Progenitor cell of endocrine pancreas (in vitro differentiated cells): ENCODE results near the gene TIGD3. TPM values are rescaled to one million over a fixed set of nuclear protein-coding genes. Genes with fewer than 3 reads are reported as not detected.

ENCODE experiments used
- DNase-seq: peaks from one replicate; pipeline ENCODE4 v3.0.0; 2021; ENCODE audit warnings: low spot score; ENCODE audit not compliant: unreplicated experiment
- H3K27ac Mint-ChIP-seq: 2 replicates; pipeline ENCODE4 v1.8.0; 2021; ENCODE audit warnings: mild to moderate bottlenecking, moderate library complexity, mixed read lengths
- H3K27me3 Mint-ChIP-seq: 2 replicates; pipeline ENCODE4 v1.8.0; 2021; ENCODE audit warnings: mixed read lengths
- H3K36me3 Mint-ChIP-seq: 2 replicates; pipeline ENCODE4 v1.8.0; 2022; ENCODE audit warnings: mixed read lengths; ENCODE audit not compliant: insufficient read depth
- H3K4me1 Mint-ChIP-seq: 2 replicates; pipeline ENCODE4 v1.8.0; 2021; ENCODE audit warnings: low read depth, mixed read lengths
- H3K4me3 Mint-ChIP-seq: 2 replicates; pipeline ENCODE4 v1.8.0; 2021; ENCODE audit warnings: low read depth, mild to moderate bottlenecking, moderate library complexity, mixed read lengths
- H3K9me3 Mint-ChIP-seq: 2 replicates; pipeline ENCODE4 v1.8.0; 2021; ENCODE audit warnings: low read depth, mixed read lengths
- CTCF ChIP-seq: fragments of 200-600 bp; sonication (generic); IDR thresholded peaks from one replicate; pipeline ENCODE4 v1.5.0; 2021; ENCODE audit warnings: antibody characterized with exemption, mild to moderate bottlenecking; ENCODE audit not compliant: unreplicated experiment
- total RNA-seq: library from RNA; stranded (reverse); gene quantifications from 2 replicates; pipeline ENCODE4 v1.2.1, GENCODE V29; 2021

The TIGD3 gene
- total RNA-seq, 1 donor from 2014 or later = 3.0 TPM

DNA sequence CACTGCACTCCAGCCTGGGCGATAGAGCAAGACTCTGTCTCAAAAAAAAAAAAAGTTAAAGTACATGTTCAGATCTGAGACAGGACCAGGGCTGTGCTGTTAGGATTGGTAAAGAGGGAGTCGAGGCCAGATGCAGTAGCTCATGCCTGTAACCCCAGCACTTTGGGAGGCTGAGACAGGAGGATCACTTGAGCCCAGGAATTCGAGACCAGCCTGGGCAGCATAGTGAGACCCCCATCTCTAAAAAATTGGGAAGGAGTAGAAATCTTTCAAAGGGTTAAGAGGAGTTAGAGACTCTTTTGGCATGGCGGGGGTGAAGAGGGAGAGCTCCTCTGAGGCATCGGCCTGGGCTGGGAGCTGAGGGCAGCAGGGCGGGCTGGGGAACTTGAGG is 16.1 kb downstream of the TIGD3 start:
- Mint-ChIP-seq H3K36me3 (no peaks in the 10 kb centered on the region), H3K4me3 (no peak overlapping the region), H3K9me3 (no peaks in the 10 kb centered on the region), H3K4me1 (peaks cover 33% of the 10 kb centered on the region), H3K27me3 (no peaks in the 10 kb centered on the region), H3K27ac (peak overlapping the region; percentile 94)
- no peak for TF ChIP-seq CTCF
- DNase-seq = no peak

DNA sequence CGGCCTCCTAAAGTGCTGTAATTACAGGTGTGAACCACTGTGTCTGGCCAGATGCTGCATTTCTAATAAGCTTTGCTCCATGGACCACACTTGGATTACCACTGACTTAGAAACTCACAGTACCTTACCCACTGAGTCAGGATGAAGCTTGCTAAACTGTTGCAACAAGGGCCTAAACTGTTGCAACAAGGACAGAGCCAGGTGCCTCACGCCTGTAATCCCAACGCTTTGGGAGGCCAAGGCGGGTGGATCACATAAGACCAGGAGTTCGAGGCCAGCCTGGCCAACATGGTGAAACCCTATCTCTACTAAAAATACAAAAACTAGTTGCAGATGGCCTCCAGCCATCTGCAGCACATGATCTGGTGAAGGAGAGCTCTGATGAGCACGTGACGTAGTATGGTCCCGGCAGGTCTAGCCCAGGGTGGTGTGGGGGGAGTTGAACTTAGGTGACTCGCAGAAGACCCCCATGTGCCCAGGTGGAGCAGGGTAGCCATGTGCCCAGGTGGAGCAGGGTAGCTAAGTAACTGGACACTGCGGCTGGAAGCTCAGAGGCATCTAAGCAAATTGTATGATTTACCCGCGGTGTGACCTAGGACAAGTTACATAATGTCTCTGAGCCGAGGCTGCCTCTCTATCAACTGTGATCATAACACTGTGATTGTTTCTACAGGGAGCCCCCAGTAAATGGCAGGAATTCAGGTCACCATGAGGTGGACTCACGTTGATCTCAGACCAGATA is 19.5 kb downstream of the TIGD3 start:
- no peak for DNase-seq
- H3K4me3 Mint-ChIP-seq = no peak overlapping the region
- no peaks in the 10 kb centered on the region for H3K9me3 Mint-ChIP-seq
- TF ChIP-seq CTCF = no peak
- peaks cover 26% of the 10 kb centered on the region for H3K4me1 Mint-ChIP-seq
- no peak overlapping the region for H3K27ac Mint-ChIP-seq
- no peaks in the 10 kb centered on the region for H3K36me3 Mint-ChIP-seq
- H3K27me3 Mint-ChIP-seq = no peaks in the 10 kb centered on the region

- Mint-ChIP-seq H3K36me3 (no peaks in the 10 kb centered on the region), H3K27ac (peak overlapping the region; percentile 39), H3K4me1 (peaks cover 25% of the 10 kb centered on the region), H3K9me3 (no peaks in the 10 kb centered on the region), H3K4me3 (no peak overlapping the region), H3K27me3 (no peaks in the 10 kb centered on the region)
- TF ChIP-seq CTCF = no peak
- DNase-seq = no peak
These were observed 20.5 kb downstream of the TIGD3 start for GRCh38 chr11:65375012-65375411.

DNA sequence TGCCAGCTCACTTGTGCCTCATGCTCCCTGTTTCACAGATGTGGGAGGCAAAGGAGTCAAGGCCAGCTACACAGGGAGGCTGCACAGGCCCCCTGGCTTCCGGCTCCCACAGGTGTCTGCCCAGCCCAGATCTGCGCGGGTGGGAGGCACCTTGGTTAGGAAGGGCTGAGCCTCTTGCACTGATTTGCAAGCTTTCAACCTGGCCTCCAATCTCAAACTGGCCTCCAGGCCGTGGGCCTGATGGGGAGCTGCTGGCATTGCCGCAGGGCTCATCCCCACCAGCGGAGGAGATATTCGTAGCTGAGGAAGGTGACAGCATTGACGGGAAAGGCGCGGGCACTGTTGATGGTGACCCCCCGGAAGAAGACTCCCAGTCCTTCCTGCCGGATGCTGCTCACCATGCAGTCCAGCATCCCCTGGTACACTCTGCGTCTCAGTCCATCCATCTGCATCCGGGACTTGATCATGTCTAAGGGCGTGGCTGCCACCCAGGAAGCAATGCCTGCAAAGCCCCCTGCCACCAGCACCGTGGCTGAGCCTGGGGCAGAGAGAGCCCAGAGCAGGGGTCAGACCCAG is 21.7 kb downstream of the TIGD3 start:
- peaks cover 21% of the 10 kb centered on the region for H3K4me1 Mint-ChIP-seq
- H3K27me3 Mint-ChIP-seq = no peaks in the 10 kb centered on the region
- no peaks in the 10 kb centered on the region for H3K9me3 Mint-ChIP-seq
- H3K4me3 Mint-ChIP-seq = no peak overlapping the region
- TF ChIP-seq CTCF = no peak
- H3K36me3 Mint-ChIP-seq = no peaks in the 10 kb centered on the region
- H3K27ac Mint-ChIP-seq = no peak overlapping the region
- DNase-seq = no peak

- no peaks in the 10 kb centered on the region for H3K9me3 Mint-ChIP-seq
- no peak for DNase-seq
- H3K36me3 Mint-ChIP-seq = no peaks in the 10 kb centered on the region
- no peak for TF ChIP-seq CTCF
- no peaks in the 10 kb centered on the region for H3K27me3 Mint-ChIP-seq
- no peak overlapping the region for H3K4me3 Mint-ChIP-seq
- no peak overlapping the region for H3K27ac Mint-ChIP-seq
- peaks cover 21% of the 10 kb centered on the region for H3K4me1 Mint-ChIP-seq
These were observed 22.5 kb downstream of the TIGD3 start for GRCh38 chr11:65377036-65377435.
